ENCODE measurements around the gene ARNT2. TPM values are rescaled to one million over a fixed set of nuclear protein-coding genes. Genes with fewer than 3 reads are reported as not detected.
"Not testable (repeated sequence)": the region's sequence is repeated elsewhere in the genome, so short reads cannot be mapped to it uniquely, and the experiment has no call there.

ARNT2 gene
- total and polyA plus RNA-seq, 4 donors = 0.63 to 16.2 (median 4.9) TPM

GRCh38 chr15:80510985-80511384 lies 106.8 kb downstream of the ARNT2 start:
- not testable (repeated sequence) for H3K27ac ChIP-seq (ENCODE audit: low read depth in 1 of 2, low read length in 2 of 2); ATAC-seq (ENCODE audit: low FRiP score); H3K4me3 ChIP-seq (ENCODE audit: low read length in 2 of 2); H3K9me3 ChIP-seq (ENCODE audit: control insufficient read depth, low read length); DNase-seq; H3K4me1 ChIP-seq (ENCODE audit: control insufficient read depth in 1 of 2, insufficient read depth in 2 of 2, low read length in 2 of 2); H3K27me3 ChIP-seq (ENCODE audit: control insufficient read depth in 1 of 2, insufficient read depth in 2 of 2, low read length in 1 of 2); H3K36me3 ChIP-seq (ENCODE audit: control insufficient read depth in 1 of 2, insufficient read depth in 2 of 2, low read length in 1 of 2)
- intact Hi-C loops (cut with DNase I) = loop anchor here (5.0 kb wide), 1 partner anchor 54 kb away; no protein-coding TSS in a partner anchor
- WGBS, 2 donors = 98 to 99% methylated on average over 4 of the region's 4 CpGs

DNA sequence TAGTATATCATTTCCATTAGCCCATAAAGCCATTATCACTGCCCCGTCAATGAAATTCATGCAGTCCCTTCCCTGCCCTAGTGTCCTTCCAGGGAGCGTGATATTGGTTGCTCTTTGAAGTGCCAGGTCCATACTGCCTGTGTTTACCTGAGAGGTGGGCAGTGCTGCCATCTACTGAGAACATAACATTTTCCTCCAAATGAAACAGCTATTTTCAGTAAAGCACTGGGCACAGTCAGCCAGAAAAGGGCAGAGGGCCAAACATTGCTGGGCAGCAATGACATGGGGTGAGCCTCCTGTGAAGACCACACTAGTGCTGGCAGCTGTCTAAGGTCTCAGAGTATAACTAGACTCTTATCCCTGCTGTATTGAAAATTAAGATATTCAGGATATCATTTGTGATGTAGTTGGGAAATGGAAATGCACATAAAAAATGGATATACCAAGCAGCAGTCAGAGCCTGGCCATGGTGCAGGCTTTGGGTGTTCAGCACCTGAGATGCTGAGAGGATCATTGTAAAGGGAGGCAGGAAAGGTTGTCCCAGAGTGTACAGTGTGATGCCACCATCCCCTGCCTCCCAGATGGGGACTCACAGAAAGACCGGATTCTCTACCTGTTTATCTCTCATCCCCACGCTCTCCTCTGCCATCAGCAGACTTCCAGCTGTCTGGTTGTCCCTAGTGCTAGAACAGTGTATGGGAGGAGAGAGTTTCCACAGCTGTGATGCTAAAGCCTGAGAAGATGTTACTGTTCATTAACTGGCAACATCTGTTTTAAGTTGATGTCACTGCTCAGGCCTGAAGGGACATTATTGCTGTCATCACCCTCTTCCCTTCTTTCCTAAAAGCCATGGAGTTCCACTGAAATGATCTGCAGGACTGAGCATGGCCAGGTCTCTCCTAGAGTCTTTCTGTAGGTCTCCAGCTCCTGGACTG lies 108.8 kb downstream of the ARNT2 start:
- Histone ChIP-seq H3K27me3 (ENCODE audit: control insufficient read depth in 1 of 2, insufficient read depth in 2 of 2, low read length in 1 of 2) (no peaks in the 10 kb centered on the region), H3K4me1 (ENCODE audit: control insufficient read depth in 1 of 2, insufficient read depth in 2 of 2, low read length in 2 of 2) (no peaks in the 10 kb centered on the region), H3K27ac (ENCODE audit: low read depth in 1 of 2, low read length in 2 of 2) (no peak overlapping the region), H3K4me3 (ENCODE audit: low read length in 2 of 2) (no peak overlapping the region), H3K36me3 (ENCODE audit: control insufficient read depth in 1 of 2, insufficient read depth in 2 of 2, low read length in 1 of 2) (peaks cover 0 to 2% of the 10 kb centered on the region in 2 donors), H3K9me3 (ENCODE audit: control insufficient read depth, low read length) (no peaks in the 10 kb centered on the region)
- DNase-seq (no peak), ATAC-seq (ENCODE audit: low FRiP score) (no peak)
- 73 to 75% methylated on average over 4 of the region's 4 CpGs for WGBS, 2 donors
- intact Hi-C loops (cut with DNase I) = loop anchor here (5.0 kb wide), 1 partner anchor 56 kb away; no protein-coding TSS in a partner anchor

DNA sequence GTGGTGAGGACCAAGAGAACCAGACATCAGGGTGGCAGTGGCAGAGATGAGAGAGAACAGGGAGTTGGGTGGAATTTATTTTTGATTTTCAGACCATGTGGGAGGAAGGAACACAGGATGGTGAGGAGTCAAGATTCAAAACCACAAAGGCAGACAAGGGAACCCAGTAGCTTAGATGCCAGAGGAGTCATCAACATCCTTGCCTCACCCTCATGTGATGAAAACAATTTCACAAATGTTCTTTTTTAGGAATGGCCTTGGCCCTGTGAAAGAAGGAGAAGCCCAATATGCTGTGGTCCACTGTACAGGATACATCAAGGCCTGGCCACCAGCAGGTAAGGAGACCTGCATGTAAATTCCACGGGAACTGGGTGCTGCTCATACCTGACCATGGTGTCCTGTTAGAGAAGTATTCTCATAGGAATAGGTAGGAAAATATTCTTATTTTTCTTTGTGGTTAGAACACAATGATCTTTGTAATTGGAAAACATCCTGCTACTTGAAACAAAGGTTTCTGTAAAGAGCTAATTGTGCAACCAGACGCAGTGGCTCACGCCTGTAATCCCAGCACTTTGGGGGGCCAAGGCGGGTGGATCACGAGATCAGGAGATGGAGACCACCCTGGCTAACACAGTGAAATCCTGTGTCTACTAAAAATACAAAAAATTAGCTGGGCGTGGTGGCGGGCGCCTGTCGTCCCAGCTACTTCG lies 110.0 kb downstream of the ARNT2 start:
- no peak for ATAC-seq (ENCODE audit: low FRiP score)
- no peak overlapping the region for H3K27ac ChIP-seq (ENCODE audit: low read depth in 1 of 2, low read length in 2 of 2)

GRCh38 chr15:80517290-80517689 lies 113.1 kb downstream of the ARNT2 start:
- Histone ChIP-seq H3K27ac (ENCODE audit: low read depth in 1 of 2, low read length in 2 of 2) (no peak overlapping the region), H3K36me3 (ENCODE audit: control insufficient read depth in 1 of 2, insufficient read depth in 2 of 2, low read length in 1 of 2) (no peaks in the 10 kb centered on the region), H3K4me1 (ENCODE audit: control insufficient read depth in 1 of 2, insufficient read depth in 2 of 2, low read length in 2 of 2) (peaks cover 0 to 2% of the 10 kb centered on the region in 2 donors), H3K4me3 (ENCODE audit: low read length in 2 of 2) (no peak overlapping the region), H3K9me3 (ENCODE audit: control insufficient read depth, low read length) (no peaks in the 10 kb centered on the region), H3K27me3 (ENCODE audit: control insufficient read depth in 1 of 2, insufficient read depth in 2 of 2, low read length in 1 of 2) (no peaks in the 10 kb centered on the region)
- no peak for DNase-seq
- intact Hi-C loops (cut with DNase I) = no loop called here
- ATAC-seq (ENCODE audit: low FRiP score) = no peak

More for the DNA sequence above, 110.0 kb downstream of the ARNT2 start:
- Histone ChIP-seq H3K4me3 (ENCODE audit: low read length in 2 of 2) (no peak overlapping the region), H3K9me3 (ENCODE audit: control insufficient read depth, low read length) (no peaks in the 10 kb centered on the region), H3K36me3 (ENCODE audit: control insufficient read depth in 1 of 2, insufficient read depth in 2 of 2, low read length in 1 of 2) (no peaks in the 10 kb centered on the region), H3K4me1 (ENCODE audit: control insufficient read depth in 1 of 2, insufficient read depth in 2 of 2, low read length in 2 of 2) (no peaks in the 10 kb centered on the region), H3K27me3 (ENCODE audit: control insufficient read depth in 1 of 2, insufficient read depth in 2 of 2, low read length in 1 of 2) (no peaks in the 10 kb centered on the region)
- no peak for DNase-seq
- WGBS, 2 donors = 96 to 98% methylated on average over 10 of the region's 10 CpGs
- intact Hi-C loops (cut with DNase I) = loop anchor here (5.0 kb wide), 1 partner anchor 57 kb away; no protein-coding TSS in a partner anchor

GRCh38 chr15:80518522-80518921 lies 114.3 kb downstream of the ARNT2 start:
- Histone ChIP-seq H3K4me3 (ENCODE audit: low read length in 2 of 2) (no peak overlapping the region), H3K36me3 (ENCODE audit: control insufficient read depth in 1 of 2, insufficient read depth in 2 of 2, low read length in 1 of 2) (no peaks in the 10 kb centered on the region), H3K9me3 (ENCODE audit: control insufficient read depth, low read length) (no peaks in the 10 kb centered on the region), H3K27me3 (ENCODE audit: control insufficient read depth in 1 of 2, insufficient read depth in 2 of 2, low read length in 1 of 2) (no peaks in the 10 kb centered on the region), H3K27ac (ENCODE audit: low read depth in 1 of 2, low read length in 2 of 2) (no peak overlapping the region), H3K4me1 (ENCODE audit: control insufficient read depth in 1 of 2, insufficient read depth in 2 of 2, low read length in 2 of 2) (peaks cover under 1 to 2% of the 10 kb centered on the region in 2 donors)
- intact Hi-C loops (cut with DNase I) = no loop called here
- WGBS, 2 donors = 95 to 96% methylated on average over 1 of the region's 1 CpG
- DNase-seq (no peak), ATAC-seq (ENCODE audit: low FRiP score) (no peak)

- ATAC-seq (ENCODE audit: low FRiP score) (no peak), DNase-seq (no peak)
- Histone ChIP-seq H3K4me3 (ENCODE audit: low read length in 2 of 2) (no peak overlapping the region), H3K27ac (ENCODE audit: low read depth in 1 of 2, low read length in 2 of 2) (no peak overlapping the region), H3K27me3 (ENCODE audit: control insufficient read depth in 1 of 2, insufficient read depth in 2 of 2, low read length in 1 of 2) (no peaks in the 10 kb centered on the region), H3K9me3 (ENCODE audit: control insufficient read depth, low read length) (no peaks in the 10 kb centered on the region), H3K36me3 (ENCODE audit: control insufficient read depth in 1 of 2, insufficient read depth in 2 of 2, low read length in 1 of 2) (no peaks in the 10 kb centered on the region), H3K4me1 (ENCODE audit: control insufficient read depth in 1 of 2, insufficient read depth in 2 of 2, low read length in 2 of 2) (peaks cover 2 to 4% of the 10 kb centered on the region in 2 donors)
- intact Hi-C loops (cut with DNase I) = no loop called here
- WGBS, 2 donors = 4 to 8% methylated on average over 2 of the region's 2 CpGs
These were observed 119.6 kb downstream of the ARNT2 start for GRCh38 chr15:80523746-80524145.

DNA sequence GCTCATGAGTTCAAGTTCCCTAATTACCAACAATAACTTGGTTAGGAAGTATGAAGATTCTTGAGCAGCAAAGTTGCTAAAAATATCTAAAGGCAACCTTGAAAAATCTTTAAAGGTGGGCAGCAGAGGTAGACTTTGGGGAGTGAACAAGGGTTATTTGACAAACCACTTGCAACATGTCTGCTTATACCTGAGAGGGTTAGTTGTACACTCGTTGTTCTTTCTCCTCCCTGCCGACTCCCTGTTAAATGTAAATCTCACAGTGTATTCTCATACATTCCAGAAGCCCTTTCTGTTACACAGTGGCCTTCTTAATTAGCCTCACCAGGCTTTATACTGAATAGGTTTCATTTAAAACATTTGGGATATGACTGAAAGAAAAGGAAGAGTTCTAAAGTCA lies 121.7 kb downstream of the ARNT2 start:
- H3K4me3 ChIP-seq (ENCODE audit: low read length in 2 of 2) = no peak overlapping the region
- no peaks in the 10 kb centered on the region for H3K9me3 ChIP-seq (ENCODE audit: control insufficient read depth, low read length)

DNA sequence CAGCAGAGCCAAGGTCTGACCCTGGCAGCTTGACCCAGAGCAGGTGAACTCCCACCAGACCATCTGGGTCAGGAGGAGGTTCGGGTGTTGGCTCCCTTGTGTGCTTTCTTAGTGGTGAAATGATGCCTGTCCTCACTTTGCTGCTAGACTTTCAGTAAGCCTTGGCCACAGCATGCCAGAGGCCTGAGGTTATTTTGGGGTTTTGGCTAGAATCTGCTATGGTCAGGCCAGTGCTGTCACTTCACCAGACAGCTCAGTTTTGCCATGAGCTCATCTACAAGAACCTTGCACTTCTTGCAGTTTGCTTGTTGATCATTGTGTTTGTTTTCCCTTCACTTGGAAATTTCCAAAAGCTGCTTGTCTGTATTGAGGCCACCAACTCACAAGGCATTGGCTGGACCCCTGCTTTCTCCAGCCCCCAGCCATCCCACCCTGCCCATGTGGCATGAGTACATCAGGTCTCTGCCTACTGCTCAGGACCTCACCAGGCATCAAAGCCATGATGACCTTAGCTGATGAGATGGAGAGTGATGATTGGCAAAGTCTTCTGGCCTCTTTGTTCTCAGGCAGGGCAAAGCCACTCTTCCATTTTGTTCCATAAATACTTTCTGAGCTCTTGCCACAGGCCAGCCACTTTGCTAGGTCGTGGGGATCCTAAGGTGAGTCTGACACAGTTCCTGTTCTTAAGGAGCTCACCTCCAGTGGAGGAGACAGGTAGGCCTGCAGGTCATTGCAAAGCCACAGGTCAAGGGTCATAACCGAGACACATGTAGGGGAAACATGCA lies 122.6 kb downstream of the ARNT2 start:
- intact Hi-C loops (cut with DNase I) = no loop called here
- Histone ChIP-seq H3K9me3 (ENCODE audit: control insufficient read depth, low read length) (no peaks in the 10 kb centered on the region), H3K4me3 (ENCODE audit: low read length in 2 of 2) (no peak overlapping the region), H3K27me3 (ENCODE audit: control insufficient read depth in 1 of 2, insufficient read depth in 2 of 2, low read length in 1 of 2) (no peaks in the 10 kb centered on the region), H3K27ac (ENCODE audit: low read depth in 1 of 2, low read length in 2 of 2) (no peak overlapping the region), H3K36me3 (ENCODE audit: control insufficient read depth in 1 of 2, insufficient read depth in 2 of 2, low read length in 1 of 2) (no peaks in the 10 kb centered on the region), H3K4me1 (ENCODE audit: control insufficient read depth in 1 of 2, insufficient read depth in 2 of 2, low read length in 2 of 2) (peaks cover 0 to 4% of the 10 kb centered on the region in 2 donors)
- DNase-seq = peak in 1 of 2 donors; percentile 61
- WGBS, 2 donors = 62 to 68% methylated on average over 3 of the region's 3 CpGs
- no peak for ATAC-seq (ENCODE audit: low FRiP score)

More for the DNA sequence above, 121.7 kb downstream of the ARNT2 start:
- intact Hi-C loops (cut with DNase I) = no loop called here
- Histone ChIP-seq H3K27ac (ENCODE audit: low read depth in 1 of 2, low read length in 2 of 2) (no peak overlapping the region), H3K27me3 (ENCODE audit: control insufficient read depth in 1 of 2, insufficient read depth in 2 of 2, low read length in 1 of 2) (no peaks in the 10 kb centered on the region), H3K4me1 (ENCODE audit: control insufficient read depth in 1 of 2, insufficient read depth in 2 of 2, low read length in 2 of 2) (peaks cover 0 to 4% of the 10 kb centered on the region in 2 donors), H3K36me3 (ENCODE audit: control insufficient read depth in 1 of 2, insufficient read depth in 2 of 2, low read length in 1 of 2) (no peaks in the 10 kb centered on the region)
- ATAC-seq (ENCODE audit: low FRiP score) (no peak), DNase-seq (no peak)
- WGBS, 2 donors = 89 to 95% methylated on average over 2 of the region's 2 CpGs
